ENCODE measurements around the gene CLEC4G. TPM values are rescaled to one million over a fixed set of nuclear protein-coding genes. Genes with fewer than 3 reads are reported as not detected.

The CLEC4G gene, protein sequence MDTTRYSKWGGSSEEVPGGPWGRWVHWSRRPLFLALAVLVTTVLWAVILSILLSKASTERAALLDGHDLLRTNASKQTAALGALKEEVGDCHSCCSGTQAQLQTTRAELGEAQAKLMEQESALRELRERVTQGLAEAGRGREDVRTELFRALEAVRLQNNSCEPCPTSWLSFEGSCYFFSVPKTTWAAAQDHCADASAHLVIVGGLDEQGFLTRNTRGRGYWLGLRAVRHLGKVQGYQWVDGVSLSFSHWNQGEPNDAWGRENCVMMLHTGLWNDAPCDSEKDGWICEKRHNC
- total RNA-seq = not detected in 2 replicates

DNA sequence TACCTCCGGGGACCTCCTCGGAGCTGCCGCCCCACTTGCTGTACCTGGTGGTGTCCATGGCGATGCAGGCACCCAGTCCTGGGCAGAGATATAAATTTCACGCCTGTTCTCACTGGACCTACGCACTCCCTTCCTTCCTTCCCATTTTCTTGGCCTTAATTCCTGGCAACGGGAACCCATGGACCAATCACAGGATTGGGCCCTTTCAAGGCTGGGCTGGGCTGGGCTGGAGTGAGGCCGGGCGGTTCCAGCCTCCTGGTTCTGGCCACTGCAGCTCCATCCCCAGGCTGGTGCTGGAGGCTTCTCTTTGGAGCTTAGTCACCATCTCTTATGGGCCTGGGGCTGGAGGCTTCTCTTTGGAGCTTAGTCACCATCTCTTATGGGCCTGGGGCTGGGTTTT is at the start of gene CLEC4G:
CLEC4G (minus strand) TSS at position 66 of the 400 bp plus-strand sequence; CDS start at position 58, 8 bp downstream.

DNA sequence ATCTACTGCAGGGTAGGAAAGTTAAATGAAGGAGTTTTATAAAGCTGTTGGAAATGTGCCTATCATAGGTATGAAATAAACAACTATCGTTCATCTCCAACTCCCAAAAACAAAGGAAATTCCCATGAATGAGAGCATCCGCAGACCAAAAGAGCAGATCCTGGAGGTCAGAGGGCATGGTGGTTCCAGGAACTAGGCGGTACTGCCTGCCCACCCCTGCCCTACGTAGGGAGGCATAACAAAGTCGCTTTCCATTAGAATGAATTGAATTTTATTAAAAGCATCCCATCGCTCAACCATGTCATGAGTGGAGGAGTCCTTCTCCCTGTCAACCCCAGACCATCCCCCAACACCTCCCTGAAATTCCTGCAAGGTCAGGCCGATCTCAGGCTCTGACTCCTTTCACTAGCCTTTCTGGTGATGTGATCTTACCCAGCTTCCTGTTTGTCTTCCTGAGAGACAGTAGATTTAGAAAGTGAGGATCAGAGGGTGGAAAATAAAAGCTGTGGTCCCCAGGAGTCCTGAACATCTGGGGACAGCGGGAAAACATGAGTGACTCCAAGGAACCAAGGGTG is 30.9 kb upstream of the CLEC4G start, which contains the start of gene CLEC4M:
CLEC4M (plus strand) TSS at position 525 of the 575 bp plus-strand sequence; CDS start at position 549, 24 bp downstream.

DNA sequence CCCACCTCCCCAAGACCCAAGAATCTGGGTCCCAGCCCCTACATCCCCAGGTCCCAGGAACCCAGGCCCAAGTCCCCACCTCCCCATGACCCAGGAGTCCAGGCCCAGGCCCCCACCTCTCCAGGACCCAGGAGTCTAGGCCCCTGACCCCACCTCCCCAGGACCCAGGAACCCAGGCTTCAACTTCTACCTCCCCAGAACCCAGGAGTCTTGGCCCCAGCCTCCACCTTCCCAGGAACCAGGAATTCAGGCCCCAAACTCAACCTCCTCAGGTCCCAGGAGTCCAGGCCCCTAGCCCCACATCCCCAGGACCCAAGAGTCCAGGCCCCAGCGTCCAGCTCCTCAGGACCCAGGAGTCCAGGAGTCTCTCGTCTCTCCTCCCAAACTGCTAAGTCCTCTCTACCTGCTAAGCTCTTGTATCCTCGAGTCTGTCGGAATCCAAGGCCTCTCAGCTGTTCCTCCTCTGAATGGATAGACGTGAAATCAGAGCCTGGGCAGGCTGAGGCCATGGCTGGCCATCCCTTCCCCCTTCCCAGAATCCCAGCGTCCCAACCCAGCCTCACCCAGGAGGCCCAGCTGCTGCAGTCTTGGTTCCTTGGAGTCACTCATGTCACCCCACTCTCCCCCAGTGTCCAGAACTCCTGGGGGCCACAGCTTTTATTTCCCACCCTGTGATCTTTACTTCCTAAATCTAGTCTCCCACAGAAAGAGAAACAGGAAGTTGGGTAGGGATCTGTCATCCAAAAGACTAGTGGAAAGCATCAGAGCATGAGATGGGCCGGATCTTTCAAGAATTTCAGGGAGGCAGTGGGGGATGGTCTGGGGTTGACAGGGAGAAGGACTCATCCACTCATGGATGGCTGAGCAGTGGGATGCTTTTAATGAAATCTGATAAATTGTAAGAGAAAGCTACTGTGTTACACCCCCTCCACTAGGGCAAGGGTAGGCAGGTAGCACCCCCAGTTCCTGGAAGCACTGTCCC is 15.3 kb upstream of the CLEC4G start, which contains the start of gene CD209:
CD209 (minus strand) TSS at position 632 of the 982 bp plus-strand sequence; CDS start at position 609, 23 bp downstream.

DNA sequence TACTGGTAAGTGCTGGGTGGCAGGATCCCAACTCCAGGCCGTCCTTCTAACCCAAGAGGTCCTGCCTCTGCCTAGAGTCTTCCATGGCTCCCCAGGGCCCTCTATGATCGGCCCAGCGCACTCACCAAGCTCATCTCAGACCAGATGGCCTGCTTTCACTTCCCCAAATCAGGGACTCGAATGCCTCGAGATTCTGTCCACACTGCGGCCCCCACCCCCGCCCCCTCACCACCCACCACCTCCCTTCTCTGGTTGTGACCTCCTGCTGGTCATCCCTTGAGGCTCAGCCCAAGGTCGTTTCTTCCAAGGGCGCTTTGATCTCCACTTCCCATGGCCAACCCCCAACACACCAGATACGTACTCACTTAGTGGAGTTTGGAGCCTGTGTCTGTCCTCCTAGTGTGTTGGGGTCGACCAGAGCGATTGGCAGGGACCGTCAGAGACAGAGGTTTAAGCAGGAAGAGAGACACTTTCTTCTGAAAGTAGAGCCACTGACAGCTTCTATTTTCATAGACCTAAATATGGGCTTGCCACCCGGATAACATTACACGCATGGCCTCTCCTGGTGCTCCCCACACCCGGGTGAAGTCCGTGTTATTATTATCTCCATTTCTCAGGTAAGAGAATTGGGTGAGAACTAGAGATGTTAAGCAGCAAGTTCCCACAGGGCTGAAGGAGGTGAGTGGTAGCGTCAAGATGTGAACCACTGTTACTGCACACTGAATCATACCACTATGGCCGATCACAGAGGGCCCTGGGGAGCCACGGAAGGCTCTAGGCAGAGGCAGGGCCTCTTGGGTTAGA is 30.1 kb downstream of the CLEC4G start, which contains the start of gene FCER2:
FCER2 (minus strand) TSS at position 478 of the 804 bp plus-strand sequence. CDS start 2,371 bp downstream, outside the sequence.

DNA sequence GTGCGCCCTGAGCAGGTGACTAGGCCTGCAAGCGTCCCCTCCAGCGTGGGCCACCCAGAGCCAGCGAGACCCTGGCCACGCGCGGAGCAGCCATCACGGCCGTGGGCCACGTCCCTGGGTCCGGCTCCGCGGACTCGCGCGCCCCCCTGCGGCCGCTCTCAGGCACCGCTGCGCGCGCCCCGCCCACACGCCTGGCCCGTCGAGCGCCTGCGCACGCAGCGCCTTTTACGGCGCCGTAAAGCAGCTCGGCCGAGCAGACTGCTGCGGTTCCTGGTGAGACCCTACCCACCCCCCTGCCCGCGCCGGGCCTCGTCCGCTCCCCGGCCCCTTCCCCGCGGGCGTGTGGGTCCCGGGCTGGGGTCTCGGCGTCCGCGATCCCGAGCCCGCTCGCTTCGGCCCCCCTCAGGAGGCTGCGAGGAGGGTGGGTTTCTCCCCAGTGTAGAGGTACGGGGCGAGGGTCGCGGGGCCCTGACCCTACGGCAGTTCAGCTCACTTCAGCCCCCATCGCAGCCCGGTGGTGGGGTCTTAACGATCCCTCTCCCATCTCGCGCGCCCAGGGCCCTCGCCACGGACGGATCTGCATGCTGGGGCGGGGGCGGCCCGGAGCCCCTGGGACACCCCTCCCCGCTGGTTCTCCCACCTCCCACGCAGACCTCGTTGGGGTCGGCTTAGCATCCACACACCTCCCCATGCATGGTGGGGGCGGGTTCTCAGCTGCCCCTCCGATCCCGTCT is 51.1 kb downstream of the CLEC4G start, which contains the start of gene TRAPPC5:
TRAPPC5 (plus strand) TSS at position 228 of the 734 bp plus-strand sequence. CDS start 1,421 bp downstream, outside the sequence.

Other genes with a start within 250 kb of the CLEC4G start
- 2.4 and 8.0 TPM in 2 replicates for gene PEX11G, start 243.1 kb downstream of the CLEC4G start, total RNA-seq
- 76.1 and 90.6 TPM in 2 replicates for gene ZNF358, start 216.0 kb downstream of the CLEC4G start, total RNA-seq
- 7.2 and 11.0 TPM in 2 replicates for gene MCOLN1, start 209.5 kb downstream of the CLEC4G start, total RNA-seq
- 55.9 and 59.7 TPM in 2 replicates for gene PNPLA6, start 196.4 kb downstream of the CLEC4G start, total RNA-seq
- not detected in 2 replicates for gene CAMSAP3, start 136.2 kb downstream of the CLEC4G start, total RNA-seq
- 37.0 and 42.1 TPM in 2 replicates for gene XAB2, start 102.6 kb downstream of the CLEC4G start, total RNA-seq
- 10.3 and 11.2 TPM in 2 replicates for gene PET100, start 102.3 kb downstream of the CLEC4G start, total RNA-seq
- gene PCP2, start 98.4 kb downstream of the CLEC4G start, total RNA-seq = not detected in 2 replicates
- gene STXBP2, start 95.0 kb downstream of the CLEC4G start, total RNA-seq = 19.1 and 20.1 TPM in 2 replicates
- gene RETN, start 63.1 kb downstream of the CLEC4G start, total RNA-seq = not detected in 2 replicates
- not detected in 2 replicates for gene MCEMP1, start 55.0 kb downstream of the CLEC4G start, total RNA-seq
- gene TRAPPC5, start 51.3 kb downstream of the CLEC4G start, total RNA-seq = 83.4 and 88.0 TPM in 2 replicates
- gene FCER2, start 30.0 kb downstream of the CLEC4G start, total RNA-seq = not detected in 2 replicates
- not detected in 2 replicates for gene CD209, start 15.4 kb upstream of the CLEC4G start, total RNA-seq
- not detected in 2 replicates for gene CLEC4M, start 31.1 kb upstream of the CLEC4G start, total RNA-seq
- 16.8 and 21.4 TPM in 2 replicates for gene EVI5L, start 98.1 kb upstream of the CLEC4G start, total RNA-seq
- gene PRR36, start 142.3 kb upstream of the CLEC4G start, total RNA-seq = 0.44 TPM in 1 of 2 replicates, not detected in the other
- gene LRRC8E, start 156.4 kb upstream of the CLEC4G start, total RNA-seq = 4.1 and 4.6 TPM in 2 replicates
- gene MAP2K7, start 171.8 kb upstream of the CLEC4G start, total RNA-seq = 6.8 and 8.5 TPM in 2 replicates
- 0.15 TPM in 1 of 2 replicates, not detected in the other for gene TGFBR3L, start 182.7 kb upstream of the CLEC4G start, total RNA-seq
- 30.2 and 31.1 TPM in 2 replicates for gene SNAPC2, start 188.2 kb upstream of the CLEC4G start, total RNA-seq
- 0.59 and 2.4 TPM in 2 replicates for gene CTXN1, start 194.0 kb upstream of the CLEC4G start, total RNA-seq
- gene TIMM44, start 211.6 kb upstream of the CLEC4G start, total RNA-seq = 38.7 and 41.6 TPM in 2 replicates